Spleen (tissue), 7 donors: ENCODE measurements around the gene MYOC.

Experiments used
- POLR2AphosphoS5 ChIP-seq, 3 donors: sonication (generic); formaldehyde crosslinking; IDR thresholded peaks; one replicate each; pipeline ENCODE4 v1.5.1; 2017; ENCODE audit warnings: antibody characterized with exemption in 3 of 3
- TF ChIP-seq, protein P1 (sequence below), 11 experiments: fragments of 200-600 bp in 7 of 11; fragments of 450-650 bp in 4 of 11; sonication (generic) in 4 of 11; IDR thresholded peaks in 8 of 11; conservative IDR thresholded peaks in 3 of 11; 1 replicate in 7 of 11; 2 replicates in 4 of 11; pipeline versions ENCODE4 v1.4.0 to v1.8.0; 2016 to 2021; ENCODE audit warnings: antibody characterized with exemption in 11 of 11, inconsistent platforms in 4 of 11, mild to moderate bottlenecking in 1 of 11
- donor health status: DM: no; HTN: no; CAD: no; lungs with moderate emphysema.
- donor health status: DM: no; HTN: no; CAD: no.
- donor health status: DM: no; HTN: no; CAD: no.

GRCh38 chr1:171637928-171638576 is 14.4 kb downstream of the MYOC start:
- TF ChIP-seq POLR2AphosphoS5 (IDR thresholded peaks at IDR 0.05): no peak
- TF ChIP-seq, protein P1, sequence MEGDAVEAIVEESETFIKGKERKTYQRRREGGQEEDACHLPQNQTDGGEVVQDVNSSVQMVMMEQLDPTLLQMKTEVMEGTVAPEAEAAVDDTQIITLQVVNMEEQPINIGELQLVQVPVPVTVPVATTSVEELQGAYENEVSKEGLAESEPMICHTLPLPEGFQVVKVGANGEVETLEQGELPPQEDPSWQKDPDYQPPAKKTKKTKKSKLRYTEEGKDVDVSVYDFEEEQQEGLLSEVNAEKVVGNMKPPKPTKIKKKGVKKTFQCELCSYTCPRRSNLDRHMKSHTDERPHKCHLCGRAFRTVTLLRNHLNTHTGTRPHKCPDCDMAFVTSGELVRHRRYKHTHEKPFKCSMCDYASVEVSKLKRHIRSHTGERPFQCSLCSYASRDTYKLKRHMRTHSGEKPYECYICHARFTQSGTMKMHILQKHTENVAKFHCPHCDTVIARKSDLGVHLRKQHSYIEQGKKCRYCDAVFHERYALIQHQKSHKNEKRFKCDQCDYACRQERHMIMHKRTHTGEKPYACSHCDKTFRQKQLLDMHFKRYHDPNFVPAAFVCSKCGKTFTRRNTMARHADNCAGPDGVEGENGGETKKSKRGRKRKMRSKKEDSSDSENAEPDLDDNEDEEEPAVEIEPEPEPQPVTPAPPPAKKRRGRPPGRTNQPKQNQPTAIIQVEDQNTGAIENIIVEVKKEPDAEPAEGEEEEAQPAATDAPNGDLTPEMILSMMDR (IDR thresholded peaks at IDR 0.05 in 8 of 11, conservative IDR thresholded peaks at IDR 0.05 in 3 of 11): no peak
